Placental epithelial cell (primary cell): Measurements from ENCODE around the gene DHRS1. TPM values are rescaled to one million over a fixed set of nuclear protein-coding genes. Genes with fewer than 3 reads are reported as not detected.

ENCODE experiments used
- total RNA-seq: library from RNA; depleted of rRNA; stranded (reverse); fragments of >200 nt; gene quantifications from 2 replicates; pipeline ENCODE4 v1.2.3, GENCODE V29; 2012

Gene DHRS1
- total RNA-seq = 27.1 and 27.9 TPM in 2 replicates

GRCh38 chr14:24299255-24300191 is at the start of gene DHRS1, which contains the start of gene NOP9:
Gene DHRS1, minus strand, starts transcription at chr14:24299780. Its CDS starts 674 bp downstream, at chr14:24299106.
Gene NOP9, plus strand, starts transcription at chr14:24299850. Its CDS starts 105 bp downstream, at chr14:24299955.

GRCh38 chr14:24339284-24340151 is 39.9 kb upstream of the DHRS1 start, which contains the start of gene RIPK3:
Gene RIPK3, minus strand, starts transcription at chr14:24339991. Its CDS starts 165 bp downstream, at chr14:24339826.

DNA sequence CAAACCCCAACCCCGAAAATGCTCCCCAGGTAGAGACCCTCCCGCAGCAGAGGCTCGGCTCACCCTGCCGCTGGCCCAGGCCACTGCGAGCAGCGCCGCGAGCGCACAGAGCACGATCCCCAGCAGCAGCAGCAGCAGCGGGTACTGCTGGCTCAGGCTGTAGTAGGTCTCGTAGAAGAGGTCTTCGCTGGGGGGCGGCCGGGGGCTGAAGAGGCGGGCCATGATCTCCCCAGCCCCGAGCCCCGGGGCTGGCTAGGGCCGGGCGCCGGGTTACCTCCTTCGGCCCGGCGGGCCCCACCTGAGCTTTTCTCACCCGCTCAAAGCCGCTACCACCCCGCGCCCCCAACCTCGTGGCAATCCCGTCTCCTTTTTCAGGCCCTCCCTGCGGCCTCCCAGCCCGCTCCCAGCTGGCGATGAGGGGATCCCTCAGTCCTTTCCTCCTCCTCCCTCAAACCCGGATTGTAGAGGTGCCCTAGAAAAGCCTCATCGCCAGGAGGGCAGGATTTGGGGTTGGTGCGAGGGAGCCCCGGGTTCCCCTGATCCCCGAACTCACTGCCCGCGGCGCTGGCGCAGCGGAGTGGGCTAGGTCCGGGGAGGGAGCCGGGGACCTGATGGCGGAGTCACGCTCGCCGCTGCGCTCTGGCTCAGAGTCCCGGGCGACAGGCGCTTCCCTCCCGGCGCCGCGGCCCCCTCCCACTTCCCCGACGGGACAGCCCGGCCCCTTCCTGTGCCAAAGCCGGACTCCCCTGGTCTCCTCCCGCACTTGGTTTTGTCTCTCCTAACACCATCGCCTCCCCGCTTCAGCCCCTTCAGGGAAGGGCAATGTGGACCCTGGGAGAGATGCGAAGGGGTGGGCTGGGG is 35.1 kb upstream of the DHRS1 start, which contains the start of gene ADCY4:
TSS of gene ADCY4 (minus strand) at position 641 of the 861 bp plus-strand sequence. CDS start at position 222, 419 bp downstream.

GRCh38 chr14:24310646-24311604 is 11.3 kb upstream of the DHRS1 start, which contains the start of gene LTB4R:
Gene LTB4R, plus strand, starts transcription at chr14:24311502. Its CDS starts 4,150 bp downstream, at chr14:24315652.

GRCh38 chr14:24309538-24310264 is 10.1 kb upstream of the DHRS1 start, which contains the start of gene LTB4R2:
Gene LTB4R2, plus strand, starts transcription at chr14:24310140. Its CDS starts 525 bp downstream, at chr14:24310665.

DNA sequence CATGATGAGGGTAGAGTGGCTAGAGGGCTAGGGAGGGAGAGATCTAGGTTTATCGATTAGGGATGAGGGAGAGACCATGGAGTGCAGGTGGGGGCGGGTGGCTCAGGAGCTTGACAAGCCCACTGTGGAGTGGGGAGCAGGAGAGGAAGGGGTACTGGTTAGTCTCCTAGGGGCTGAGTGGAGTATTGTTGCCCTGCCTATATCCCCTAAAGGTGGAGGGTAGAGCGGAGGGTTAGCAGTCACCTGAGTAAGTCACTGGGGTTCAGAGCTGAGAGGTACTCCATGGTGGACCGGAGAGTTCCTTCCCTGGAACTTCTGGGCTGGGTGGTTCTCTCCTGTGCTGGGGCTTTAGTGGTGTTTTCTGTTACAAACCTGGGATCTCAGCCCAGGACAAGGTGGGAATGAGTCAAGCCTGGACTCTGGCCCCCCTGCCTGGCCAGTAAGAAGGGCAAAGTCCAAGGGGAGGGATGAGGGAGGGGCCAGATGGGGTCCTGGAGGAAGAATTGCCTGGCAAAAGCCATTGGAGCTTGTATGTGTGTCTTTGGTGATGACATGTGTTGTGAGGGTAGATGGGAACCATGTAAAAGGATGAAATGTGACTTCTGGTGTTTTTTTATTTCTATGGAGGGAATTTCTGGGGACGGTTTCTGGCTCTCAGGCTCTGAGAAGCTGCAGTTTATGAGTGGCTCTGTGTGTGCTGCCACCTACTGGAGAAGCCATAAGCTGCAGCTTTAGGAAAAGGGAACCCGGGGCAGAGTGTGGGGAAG is 8.2 kb upstream of the DHRS1 start, which contains the start of gene CIDEB:
TSS of gene CIDEB (minus strand) at position 403 of the 767 bp plus-strand sequence. CDS start at position 284, 119 bp downstream.

GRCh38 chr14:24271134-24271833 is 28.3 kb downstream of the DHRS1 start, which contains the start of gene RABGGTA:
Gene RABGGTA, minus strand, starts transcription at chr14:24271597. Its CDS starts 482 bp downstream, at chr14:24271115.

DNA sequence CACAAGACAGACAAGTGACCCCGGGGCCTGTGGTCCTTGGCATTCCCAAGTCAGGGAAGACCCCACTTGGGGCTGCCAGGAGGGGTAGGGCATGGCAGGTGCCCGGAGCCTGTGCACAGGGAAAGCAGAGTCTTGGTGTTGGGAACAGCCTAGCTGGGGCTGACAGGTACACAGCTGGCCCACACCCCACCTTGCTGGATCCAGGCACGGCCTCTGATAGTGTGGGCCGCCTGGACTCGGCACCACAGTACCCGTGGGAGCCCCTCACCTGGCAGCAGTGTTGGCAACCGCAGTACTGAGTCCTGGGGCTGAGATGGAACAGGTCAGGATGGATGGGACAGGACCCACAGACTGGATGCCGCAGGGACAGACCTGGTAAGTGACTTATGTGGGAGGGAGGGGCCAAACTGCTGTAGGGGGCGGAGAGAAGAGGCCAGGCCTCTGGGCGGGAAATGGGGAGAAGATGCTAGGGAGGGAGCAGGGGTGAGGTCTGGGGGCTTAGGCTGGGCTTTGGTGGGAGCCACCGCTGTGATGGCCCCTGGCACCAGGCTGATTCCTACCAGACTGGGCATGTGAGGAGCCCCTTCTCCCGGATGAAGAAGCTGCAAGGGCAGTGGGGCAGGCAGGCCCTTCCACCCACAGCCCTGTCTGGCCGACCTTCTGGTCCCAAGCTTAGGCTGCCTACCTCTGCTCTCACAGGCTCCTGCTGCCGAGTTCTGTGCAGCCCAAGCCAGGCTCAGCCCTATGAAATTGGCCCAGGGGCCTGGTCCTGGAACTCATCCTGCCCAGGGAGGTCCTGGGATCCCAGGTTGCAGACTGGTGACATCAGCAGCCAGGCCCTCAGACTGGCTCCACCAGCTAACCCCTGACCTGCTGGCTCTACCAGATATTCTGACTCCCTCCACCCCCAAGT is 36.5 kb downstream of the DHRS1 start, which contains the start of gene TGM1:
TSS of gene TGM1 (minus strand) at position 357 of the 913 bp plus-strand sequence. CDS start 825 bp downstream, outside the sequence.

Other genes with a start within 250 kb of the DHRS1 start
- under 0.01 TPM in 2 replicates for gene CARMIL3, start 247.8 kb downstream of the DHRS1 start, total RNA-seq
- not detected in 2 replicates for gene CPNE6, start 228.2 kb downstream of the DHRS1 start, total RNA-seq
- gene PCK2, start 205.5 kb downstream of the DHRS1 start, total RNA-seq = 20.4 and 23.9 TPM in 2 replicates
- 88.3 and 88.7 TPM in 2 replicates for gene DCAF11, start 185.0 kb downstream of the DHRS1 start, total RNA-seq
- 1.6 and 2.0 TPM in 2 replicates for gene NRL, start 184.8 kb downstream of the DHRS1 start, total RNA-seq
- gene FITM1, start 169.1 kb downstream of the DHRS1 start, total RNA-seq = 0.39 and 1.7 TPM in 2 replicates
- gene PSME1, start 163.6 kb downstream of the DHRS1 start, total RNA-seq = 22.4 and 72.6 TPM in 2 replicates
- gene EMC9, start 158.2 kb downstream of the DHRS1 start, total RNA-seq = 11.4 and 13.6 TPM in 2 replicates
- gene PSME2, start 153.2 kb downstream of the DHRS1 start, total RNA-seq = 32.6 and 48.4 TPM in 2 replicates
- 75.4 and 87.3 TPM in 2 replicates for gene RNF31, start 152.3 kb downstream of the DHRS1 start, total RNA-seq
- 42.4 and 46.6 TPM in 2 replicates for gene IRF9, start 138.5 kb downstream of the DHRS1 start, total RNA-seq
- gene REC8, start 127.7 kb downstream of the DHRS1 start, total RNA-seq = 14.2 and 15.7 TPM in 2 replicates
- 20.4 and 36.2 TPM in 2 replicates for gene IPO4, start 111.0 kb downstream of the DHRS1 start, total RNA-seq
- 73.8 and 74.5 TPM in 2 replicates for gene TM9SF1, start 104.3 kb downstream of the DHRS1 start, total RNA-seq
- 0.54 TPM in 1 of 2 replicates, not detected in the other for gene TSSK4, start 94.1 kb downstream of the DHRS1 start, total RNA-seq
- 20.5 and 22.0 TPM in 2 replicates for gene CHMP4A, start 86.3 kb downstream of the DHRS1 start, total RNA-seq
- 15.3 and 15.6 TPM in 2 replicates for gene MDP1, start 83.7 kb downstream of the DHRS1 start, total RNA-seq
- gene NEDD8, start 67.4 kb downstream of the DHRS1 start, total RNA-seq = 99.8 and 112 TPM in 2 replicates
- 79.6 and 117 TPM in 2 replicates for gene GMPR2, start 66.9 kb downstream of the DHRS1 start, total RNA-seq
- 57.4 and 70.3 TPM in 2 replicates for gene TINF2, start 57.2 kb downstream of the DHRS1 start, total RNA-seq
- 33.4 and 35.4 TPM in 2 replicates for gene TGM1, start 36.6 kb downstream of the DHRS1 start, total RNA-seq
- gene RABGGTA, start 28.2 kb downstream of the DHRS1 start, total RNA-seq = 51.1 and 51.4 TPM in 2 replicates
- 20.4 and 30.3 TPM in 2 replicates for gene NOP9, start 70 bp upstream of the DHRS1 start, total RNA-seq
- 9.0 and 11.0 TPM in 2 replicates for gene CIDEB, start 8.2 kb upstream of the DHRS1 start, total RNA-seq
- gene LTB4R2, start 10.4 kb upstream of the DHRS1 start, total RNA-seq = 6.3 and 6.8 TPM in 2 replicates
- 2.4 and 3.1 TPM in 2 replicates for gene LTB4R, start 11.7 kb upstream of the DHRS1 start, total RNA-seq
- gene ADCY4, start 35.3 kb upstream of the DHRS1 start, total RNA-seq = 2.0 and 2.7 TPM in 2 replicates
- 7.5 and 13.0 TPM in 2 replicates for gene RIPK3, start 40.2 kb upstream of the DHRS1 start, total RNA-seq
- gene NFATC4, start 68.4 kb upstream of the DHRS1 start, total RNA-seq = 41.8 and 59.3 TPM in 2 replicates
- 116 and 153 TPM in 2 replicates for gene NYNRIN, start 99.2 kb upstream of the DHRS1 start, total RNA-seq
- gene CBLN3, start 129.9 kb upstream of the DHRS1 start, total RNA-seq = 0.87 and 2.4 TPM in 2 replicates
- 143 and 152 TPM in 2 replicates for gene KHNYN, start 130.2 kb upstream of the DHRS1 start, total RNA-seq
- 14.1 and 23.2 TPM in 2 replicates for gene SDR39U1, start 143.0 kb upstream of the DHRS1 start, total RNA-seq
- gene CMA1, start 208.5 kb upstream of the DHRS1 start, total RNA-seq = not detected in 2 replicates